CD14-positive monocyte (primary cell): ENCODE data around the gene AGBL5. TPM values are rescaled to one million over a fixed set of nuclear protein-coding genes. Genes with fewer than 3 reads are reported as not detected.

ENCODE experiments used
- DNase-seq, 3 donors: peaks; one replicate each; pipeline ENCODE4 v3.0.0-alpha.2; 2011 to 2022
- H2AFZ ChIP-seq: 2 replicates; pipeline ENCODE4 v1.6.0; 2012; ENCODE audit warnings: mild to moderate bottlenecking, low read depth, low read length, inconsistent platforms; ENCODE audit not compliant: insufficient read depth, poor library complexity, severe bottlenecking
- H3K27ac ChIP-seq, 2 donors: 1 replicate in 1 of 2; 2 replicates in 1 of 2; pipeline ENCODE4 v1.5.1; 2012 to 2013; ENCODE audit warnings: low read length in 2 of 2, control low read depth in 1 of 2, inconsistent platforms in 1 of 2, low read depth in 1 of 2, mild to moderate bottlenecking in 1 of 2
- H3K27me3 ChIP-seq, 2 donors: one replicate each; pipeline versions ENCODE4 v1.6.0 to v1.6.1; 2011 to 2013; ENCODE audit warnings: low read length in 2 of 2; ENCODE audit not compliant: control insufficient read depth in 2 of 2, insufficient read depth in 2 of 2
- H3K36me3 ChIP-seq, 2 donors: replicated peaks in 1 of 2; 1 replicate in 1 of 2; 2 replicates in 1 of 2; pipeline versions ENCODE4 v1.5.1 to v1.6.1; 2012 to 2013; ENCODE audit warnings: low read length in 2 of 2, control low read depth in 1 of 2, inconsistent platforms in 1 of 2, mild to moderate bottlenecking in 1 of 2; ENCODE audit not compliant: insufficient read depth in 2 of 2, control insufficient read depth in 1 of 2
- H3K4me1 ChIP-seq, 2 donors: 1 replicate in 1 of 2; 2 replicates in 1 of 2; pipeline versions ENCODE4 v1.5.1 to v1.6.1; 2012 to 2013; ENCODE audit warnings: low read length in 2 of 2, control low read depth in 1 of 2, inconsistent platforms in 1 of 2, mild to moderate bottlenecking in 1 of 2, moderate library complexity in 1 of 2; ENCODE audit not compliant: insufficient read depth in 2 of 2, control insufficient read depth in 1 of 2
- H3K4me2 ChIP-seq: replicated peaks from 2 replicates; pipeline ENCODE3; 2012; ENCODE audit warnings: low read length, moderate library complexity, mild to moderate bottlenecking; ENCODE audit not compliant: poor library complexity, severe bottlenecking; ENCODE audit errors: extremely low read depth
- H3K4me3 ChIP-seq, 3 experiments: fragments of 200-600 bp in 1 of 3; sonication (generic) in 1 of 3; replicated peaks in 1 of 3; 1 replicate in 2 of 3; 2 replicates in 1 of 3; pipeline ENCODE4 v1.5.1; 2011 to 2013; ENCODE audit warnings: low read length in 3 of 3, mild to moderate bottlenecking in 3 of 3, control low read depth in 2 of 3, low read depth in 2 of 3, inconsistent platforms in 1 of 3, moderate library complexity in 1 of 3
- H3K79me2 ChIP-seq: 2 replicates; pipeline ENCODE4 v1.6.0; 2012; ENCODE audit warnings: mild to moderate bottlenecking, control low read depth, inconsistent platforms, low read length, moderate library complexity; ENCODE audit not compliant: insufficient read depth
- H3K9ac ChIP-seq: 2 replicates; pipeline ENCODE4 v1.6.0; 2017; ENCODE audit warnings: low read length, mild to moderate bottlenecking; ENCODE audit not compliant: insufficient read depth, poor library complexity, severe bottlenecking
- H3K9me3 ChIP-seq, 2 donors: replicated peaks in 1 of 2; 1 replicate in 1 of 2; 2 replicates in 1 of 2; pipeline versions ENCODE4 v1.5.1 to v1.6.1; 2012 to 2013; ENCODE audit warnings: low read length in 2 of 2, control low read depth in 1 of 2; ENCODE audit not compliant: control insufficient read depth in 1 of 2, insufficient read depth in 1 of 2
- H4K20me1 ChIP-seq: 2 replicates; pipeline ENCODE4 v1.6.0; 2012; ENCODE audit warnings: mild to moderate bottlenecking, low read length, control low read depth, moderate library complexity; ENCODE audit not compliant: insufficient read depth
- H3K27ac Mint-ChIP-seq, 7 donors: one replicate each; pipeline ENCODE4 v1.8.0; 2020; ENCODE audit warnings: mild to moderate bottlenecking in 7 of 7, mixed read lengths in 7 of 7, moderate library complexity in 6 of 7, inconsistent platforms in 2 of 7
- H3K27me3 Mint-ChIP-seq, 3 donors: one replicate each; pipeline ENCODE4 v1.8.0; 2021 to 2022; ENCODE audit warnings: low read depth in 3 of 3, mild to moderate bottlenecking in 3 of 3, mixed read lengths in 3 of 3, moderate library complexity in 3 of 3, inconsistent platforms in 1 of 3
- H3K36me3 Mint-ChIP-seq, 2 donors: one replicate each; pipeline ENCODE4 v1.8.0; 2020; ENCODE audit warnings: mixed read lengths in 2 of 2, inconsistent platforms in 1 of 2, mild to moderate bottlenecking in 1 of 2
- H3K4me1 Mint-ChIP-seq: one replicate; pipeline ENCODE4 v1.8.0; 2020; ENCODE audit warnings: mild to moderate bottlenecking, mixed read lengths
- H3K4me3 Mint-ChIP-seq, 2 donors: one replicate each; pipeline ENCODE4 v1.8.0; 2020; ENCODE audit warnings: mild to moderate bottlenecking in 2 of 2, mixed read lengths in 2 of 2, moderate library complexity in 1 of 2
- H3K9me3 Mint-ChIP-seq, 7 donors: one replicate each; pipeline ENCODE4 v1.8.0; 2020 to 2022; ENCODE audit warnings: mixed read lengths in 7 of 7, mild to moderate bottlenecking in 6 of 7, moderate library complexity in 6 of 7, inconsistent platforms in 2 of 7
- WGBS: methylation state at CpG from one replicate; pipeline ENCODE4 v1.1.5; 2013; ENCODE audit warnings: missing lambda C conversion rate; ENCODE audit not compliant: insufficient coverage; 5-methylcytosine and 5-hydroxymethylcytosine counted together
- intact Hi-C, 2 donors: fragments of 100-400 bp; cut with micrococcal nuclease; formaldehyde crosslinking; loops; one replicate each; pipeline versions ENCODE4 v1.15.0 to v1.15.1; 2023
- polyA plus RNA-seq, 3 donors: library from polyadenylated mRNA; depleted of rRNA in 1 of 3; unstranded in 2 of 3; stranded (reverse) in 1 of 3; fragments of 300-500 nt in 2 of 3; fragments of >200 nt in 1 of 3; fragmentation: Illumina TruSeq in 2 of 3; gene quantifications; 1 replicate in 2 of 3; 2 replicates in 1 of 3; pipeline ENCODE4 v1.2.3, GENCODE V29; 2012 to 2021
- TF ChIP-seq, protein P1 (sequence below): fragments of 200-600 bp; IDR thresholded peaks from one replicate; pipeline ENCODE4 v1.8.0; 2022; ENCODE audit warnings: antibody characterized with exemption, mild to moderate bottlenecking

AGBL5 gene
- polyA plus RNA-seq, 3 donors: 4.4 to 4.8 (median 4.6) TPM

DNA sequence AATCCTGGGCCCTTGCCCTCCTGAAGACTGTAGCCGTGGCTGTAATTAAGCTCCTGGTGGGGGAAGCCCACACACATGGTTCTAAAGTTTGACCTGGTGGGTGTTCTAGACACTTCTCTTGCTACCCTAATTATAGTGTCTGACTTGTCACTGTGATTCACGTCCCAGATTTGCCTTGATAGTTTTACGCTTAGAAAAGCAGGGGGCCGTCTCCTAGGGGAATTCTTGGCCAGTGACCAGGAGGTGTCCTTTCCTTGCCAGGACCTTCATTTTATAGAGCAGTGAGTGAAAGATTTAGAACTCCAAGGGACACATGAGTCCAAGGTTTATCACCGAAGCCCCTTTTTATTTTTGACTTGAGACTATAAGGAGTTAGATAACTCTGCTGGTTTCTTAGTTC, 9.7 kb upstream of the AGBL5 start:
- Mint-ChIP-seq H3K27ac (peak overlapping the region in 2 of 7 donors; percentile 55 to 60), H3K9me3 (no peaks in the 10 kb centered on the region), H3K4me1 (no peaks in the 10 kb centered on the region), H3K36me3 (peaks cover 58 to 64% of the 10 kb centered on the region in 2 donors), H3K27me3 (no peaks in the 10 kb centered on the region), H3K4me3 (no peak overlapping the region)
- no peaks in the 10 kb centered on the region for H4K20me1 ChIP-seq
- intact Hi-C loops: no loop called here
- no peak overlapping the region for H3K9ac ChIP-seq
- H3K27ac ChIP-seq: peak overlapping the region in 1 of 2 donors; percentile 3
- H3K4me1 ChIP-seq: no peaks in the 10 kb centered on the region
- no peak overlapping the region for H3K4me3 ChIP-seq
- no peak overlapping the region for H3K4me2 ChIP-seq
- DNase-seq: no peak
- no peaks in the 10 kb centered on the region for H3K79me2 ChIP-seq
- no peak overlapping the region for H2AFZ ChIP-seq
- H3K9me3 ChIP-seq: no peaks in the 10 kb centered on the region
- TF ChIP-seq, protein P1, sequence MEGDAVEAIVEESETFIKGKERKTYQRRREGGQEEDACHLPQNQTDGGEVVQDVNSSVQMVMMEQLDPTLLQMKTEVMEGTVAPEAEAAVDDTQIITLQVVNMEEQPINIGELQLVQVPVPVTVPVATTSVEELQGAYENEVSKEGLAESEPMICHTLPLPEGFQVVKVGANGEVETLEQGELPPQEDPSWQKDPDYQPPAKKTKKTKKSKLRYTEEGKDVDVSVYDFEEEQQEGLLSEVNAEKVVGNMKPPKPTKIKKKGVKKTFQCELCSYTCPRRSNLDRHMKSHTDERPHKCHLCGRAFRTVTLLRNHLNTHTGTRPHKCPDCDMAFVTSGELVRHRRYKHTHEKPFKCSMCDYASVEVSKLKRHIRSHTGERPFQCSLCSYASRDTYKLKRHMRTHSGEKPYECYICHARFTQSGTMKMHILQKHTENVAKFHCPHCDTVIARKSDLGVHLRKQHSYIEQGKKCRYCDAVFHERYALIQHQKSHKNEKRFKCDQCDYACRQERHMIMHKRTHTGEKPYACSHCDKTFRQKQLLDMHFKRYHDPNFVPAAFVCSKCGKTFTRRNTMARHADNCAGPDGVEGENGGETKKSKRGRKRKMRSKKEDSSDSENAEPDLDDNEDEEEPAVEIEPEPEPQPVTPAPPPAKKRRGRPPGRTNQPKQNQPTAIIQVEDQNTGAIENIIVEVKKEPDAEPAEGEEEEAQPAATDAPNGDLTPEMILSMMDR: no peak
- peaks cover 55 to 66% of the 10 kb centered on the region in 2 donors for H3K36me3 ChIP-seq
- 57% methylated on average over 1 of the region's 5 CpGs for WGBS
- H3K27me3 ChIP-seq: no peaks in the 10 kb centered on the region

- H3K4me3 ChIP-seq: no peak overlapping the region
- H3K4me3 Mint-ChIP-seq: no peak overlapping the region
Observed at GRCh38 chr2:27042159-27042661, 9.3 kb upstream of the AGBL5 start.

More at GRCh38 chr2:27042159-27042661, 9.3 kb upstream of the AGBL5 start:
- no peak for DNase-seq
- no peaks in the 10 kb centered on the region for H3K27me3 Mint-ChIP-seq
- no peaks in the 10 kb centered on the region for H3K79me2 ChIP-seq
- TF ChIP-seq, protein P1: no peak
- H3K36me3 Mint-ChIP-seq: peaks cover 53 to 59% of the 10 kb centered on the region in 2 donors
- H3K4me1 ChIP-seq: no peaks in the 10 kb centered on the region
- 100% methylated on average over 2 of the region's 10 CpGs for WGBS
- intact Hi-C loops: no loop called here
- no peaks in the 10 kb centered on the region for H4K20me1 ChIP-seq
- peak overlapping the region in 1 of 7 donors; percentile 55 for H3K27ac Mint-ChIP-seq
- peaks cover 51 to 61% of the 10 kb centered on the region in 2 donors for H3K36me3 ChIP-seq
- H3K9me3 Mint-ChIP-seq: no peaks in the 10 kb centered on the region
- peak overlapping the region in 1 of 2 donors; percentile 3 for H3K27ac ChIP-seq
- H3K27me3 ChIP-seq: no peaks in the 10 kb centered on the region
- H3K9me3 ChIP-seq: no peaks in the 10 kb centered on the region
- H3K4me1 Mint-ChIP-seq: no peaks in the 10 kb centered on the region
- H3K9ac ChIP-seq: no peak overlapping the region
- no peak overlapping the region for H3K4me2 ChIP-seq
- no peak overlapping the region for H2AFZ ChIP-seq
